ENCODE measurements around the gene RNASE4. TPM values are rescaled to one million over a fixed set of nuclear protein-coding genes. Genes with fewer than 3 reads are reported as not detected.

Gene RNASE4
- total RNA-seq, 1 donor from 2014 or later = 6.3 TPM

DNA sequence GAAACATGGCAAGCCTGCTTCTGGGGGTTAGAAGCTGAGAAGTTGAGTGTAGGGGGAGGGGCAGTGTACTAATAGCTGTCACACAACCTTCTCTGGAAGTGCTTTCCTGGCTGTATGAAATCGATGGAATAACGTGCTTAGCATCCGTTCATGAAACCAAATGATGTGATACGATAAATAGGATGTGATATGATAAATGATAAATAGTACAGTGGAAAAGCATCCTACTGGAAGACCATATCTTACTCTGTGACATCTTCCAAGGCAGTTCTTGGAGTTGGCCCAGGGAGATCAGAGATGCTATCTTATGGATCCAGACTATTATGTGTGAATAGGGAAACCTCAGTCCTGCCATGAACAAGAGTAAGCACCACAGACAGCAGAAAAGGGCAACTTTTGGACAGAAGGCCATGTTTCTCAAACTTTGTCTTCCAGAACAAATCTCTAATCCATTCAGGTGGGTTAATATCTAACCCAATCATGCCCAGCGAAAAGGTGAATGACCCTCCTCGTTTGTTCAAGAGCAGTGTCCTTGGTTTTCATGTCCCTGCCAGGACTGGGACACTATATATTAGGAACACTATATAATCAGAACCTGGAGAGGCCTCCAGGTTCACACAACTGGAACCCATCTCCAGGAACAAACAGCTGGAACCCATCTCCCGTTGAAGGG is 3.9 kb downstream of the RNASE4 start, which contains the start of gene ANG:
TSS of gene ANG (plus strand) at position 598 of the 673 bp plus-strand sequence. CDS start 4,801 bp downstream, outside the sequence.
- Mint-ChIP-seq H3K36me3 (ENCODE audit: low read depth, unreplicated experiment) (no peaks in the 10 kb centered on the region), H3K27ac (ENCODE audit: unreplicated experiment) (no peak within 1 kb of the TSS), H3K27me3 (ENCODE audit: low read depth, unreplicated experiment) (no peaks in the 10 kb centered on the region), H3K4me3 (ENCODE audit: unreplicated experiment) (no peak within 1 kb of the TSS), H3K9me3 (ENCODE audit: unreplicated experiment) (no peaks in the 10 kb centered on the region), H3K4me1 (ENCODE audit: low read depth, unreplicated experiment) (peaks cover 5% of the 10 kb centered on the region)
- H4K20me1 ChIP-seq (ENCODE audit: insufficient read depth, low read length) = no peaks in the 10 kb centered on the region
- TF ChIP-seq EZH2 (IDR thresholded peaks at IDR 0.05; ENCODE audit: insufficient read depth, low read length) = no peak
- no peak for TF ChIP-seq CTCF (IDR thresholded peaks at IDR 0.05; ENCODE audit: insufficient read depth, low read depth, low read length)
- no peaks in the 10 kb centered on the region for H3K27me3 ChIP-seq (ENCODE audit: insufficient read depth, low read length)
- H3K9me3 ChIP-seq (ENCODE audit: insufficient read depth, low read depth, low read length) = no peaks in the 10 kb centered on the region
- H3K79me2 ChIP-seq (ENCODE audit: insufficient read depth, low read length) = no peaks in the 10 kb centered on the region
- no peak within 1 kb of the TSS for H3K4me2 ChIP-seq (ENCODE audit: low read length)
- no peak within 1 kb of the TSS for H3K27ac ChIP-seq (ENCODE audit: low read depth, low read length)
- no peak within 1 kb of the TSS for H2AFZ ChIP-seq (ENCODE audit: low read depth, low read length)
- no peaks in the 10 kb centered on the region for H3K4me1 ChIP-seq (ENCODE audit: insufficient read depth, low read length)
- no peaks in the 10 kb centered on the region for H3K36me3 ChIP-seq (ENCODE audit: insufficient read depth, low read length)
- no peak for FAIRE-seq
- no peak within 1 kb of the TSS for H3K9ac ChIP-seq (ENCODE audit: low read length)
- no peak for DNase-seq (ENCODE audit: low read depth)
- no peak within 1 kb of the TSS for H3K4me3 ChIP-seq (ENCODE audit: insufficient read depth, low read depth, low read length)

GRCh38 chr14:20690848-20691640 is 6.7 kb downstream of the RNASE4 start:
- H3K27ac Mint-ChIP-seq (ENCODE audit: unreplicated experiment) = peak overlapping the region; percentile 37
- H3K36me3 ChIP-seq (ENCODE audit: insufficient read depth, low read length) = no peaks in the 10 kb centered on the region
- TF ChIP-seq CTCF (IDR thresholded peaks at IDR 0.05; ENCODE audit: insufficient read depth, low read depth, low read length) = peak; percentile 91
- no peak for TF ChIP-seq EZH2 (IDR thresholded peaks at IDR 0.05; ENCODE audit: insufficient read depth, low read length)
- H4K20me1 ChIP-seq (ENCODE audit: insufficient read depth, low read length) = no peaks in the 10 kb centered on the region
- H3K27ac ChIP-seq (ENCODE audit: low read depth, low read length) = no peak overlapping the region
- H3K9me3 ChIP-seq (ENCODE audit: insufficient read depth, low read depth, low read length) = no peaks in the 10 kb centered on the region
- H3K4me2 ChIP-seq (ENCODE audit: low read length) = peak overlapping the region; percentile 49
- FAIRE-seq (peak; percentile 9), DNase-seq (ENCODE audit: low read depth) (peak; percentile 45)
- peak overlapping the region; percentile 4 for H3K4me3 Mint-ChIP-seq (ENCODE audit: unreplicated experiment)
- H3K4me1 Mint-ChIP-seq (ENCODE audit: low read depth, unreplicated experiment) = peaks cover 5% of the 10 kb centered on the region
- H3K27me3 ChIP-seq (ENCODE audit: insufficient read depth, low read length) = no peaks in the 10 kb centered on the region
- no peak overlapping the region for H2AFZ ChIP-seq (ENCODE audit: low read depth, low read length)
- H3K79me2 ChIP-seq (ENCODE audit: insufficient read depth, low read length) = no peaks in the 10 kb centered on the region
- no peak overlapping the region for H3K9ac ChIP-seq (ENCODE audit: low read length)
- H3K4me1 ChIP-seq (ENCODE audit: insufficient read depth, low read length) = no peaks in the 10 kb centered on the region
- no peaks in the 10 kb centered on the region for H3K27me3 Mint-ChIP-seq (ENCODE audit: low read depth, unreplicated experiment)
- no peaks in the 10 kb centered on the region for H3K9me3 Mint-ChIP-seq (ENCODE audit: unreplicated experiment)
- H3K4me3 ChIP-seq (ENCODE audit: insufficient read depth, low read depth, low read length) = no peak overlapping the region
- H3K36me3 Mint-ChIP-seq (ENCODE audit: low read depth, unreplicated experiment) = no peaks in the 10 kb centered on the region

Data from astrocyte (in vitro differentiated cells and primary cell).